GM20000 (cell line): ENCODE results near the gene PTP4A1.

ENCODE experiments used
- DNase-seq: peaks from one replicate; pipeline ENCODE4 v3.0.0; 2012; ENCODE audit warnings: low spot score
- CTCF ChIP-seq: IDR thresholded peaks from 2 replicates; pipeline ENCODE4 v1.5.1; 2012; ENCODE audit warnings: mild to moderate bottlenecking, control low read depth; ENCODE audit errors: extremely low read depth, missing control alignments

The PTP4A1 gene

DNA sequence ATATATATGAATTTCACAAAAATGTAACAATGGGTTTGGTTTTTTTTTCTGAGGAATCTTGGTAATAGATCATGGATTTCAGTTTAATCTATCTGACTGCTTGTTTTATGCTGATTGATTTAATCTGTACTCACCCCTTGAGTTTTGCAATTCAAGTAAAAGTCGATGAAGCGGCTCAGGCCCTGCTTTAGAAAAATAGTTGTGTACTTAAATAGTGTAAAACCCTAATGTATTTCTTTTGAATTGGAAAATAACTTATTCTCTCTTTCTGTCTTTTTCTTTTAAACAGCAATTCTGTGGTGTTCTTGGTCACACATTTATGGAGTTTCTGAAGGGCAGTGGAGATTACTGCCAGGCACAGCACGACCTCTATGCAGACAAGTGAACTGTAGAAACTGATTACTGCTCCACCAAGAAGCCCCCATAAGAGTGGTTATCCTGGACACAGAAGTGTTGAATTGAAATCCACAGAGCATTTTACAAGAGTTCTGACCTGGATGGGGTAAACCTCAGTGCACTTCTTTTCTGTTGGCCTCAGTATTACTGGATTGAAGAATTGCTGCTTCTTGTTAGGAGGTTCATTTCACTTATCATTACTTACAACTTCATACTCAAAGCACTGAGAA, 4.0 kb downstream of the PTP4A1 start:
- no peak for DNase-seq
- TF ChIP-seq CTCF, result no peak

DNA sequence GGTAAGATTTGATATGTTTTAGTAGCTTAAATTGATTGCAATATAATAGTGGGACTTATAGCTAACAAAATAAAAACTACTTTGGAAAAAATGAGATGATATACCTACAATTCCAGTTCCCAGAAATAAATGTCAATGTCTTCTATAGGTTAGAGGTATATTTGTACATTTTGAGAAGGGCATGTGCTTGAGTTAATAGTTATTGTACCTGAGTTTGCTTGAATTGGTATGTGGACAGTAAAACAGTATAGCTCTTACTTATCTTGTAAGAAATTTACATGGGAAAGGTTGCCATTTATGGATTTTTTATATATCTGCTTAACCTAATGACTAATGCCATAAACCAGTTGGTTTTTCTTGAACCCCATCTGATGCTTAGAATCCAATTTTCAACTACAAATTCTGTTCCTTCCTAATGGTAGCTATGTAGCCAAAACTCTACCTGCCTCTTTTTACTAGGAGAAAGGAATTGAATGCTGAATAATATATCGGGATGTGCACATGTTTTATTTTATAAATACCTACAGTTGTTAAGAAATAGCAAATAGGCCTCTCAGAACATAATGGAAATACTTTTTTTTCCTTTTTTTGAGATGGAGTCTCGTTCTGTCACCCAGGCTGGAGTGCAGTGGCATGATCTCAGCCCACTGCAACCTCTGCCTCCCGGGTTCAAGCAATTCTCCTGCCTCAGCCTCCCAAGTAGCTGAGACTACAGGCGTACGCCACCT, 4.9 kb downstream of the PTP4A1 start:
- DNase-seq, result no peak
- no peak for TF ChIP-seq CTCF

DNA sequence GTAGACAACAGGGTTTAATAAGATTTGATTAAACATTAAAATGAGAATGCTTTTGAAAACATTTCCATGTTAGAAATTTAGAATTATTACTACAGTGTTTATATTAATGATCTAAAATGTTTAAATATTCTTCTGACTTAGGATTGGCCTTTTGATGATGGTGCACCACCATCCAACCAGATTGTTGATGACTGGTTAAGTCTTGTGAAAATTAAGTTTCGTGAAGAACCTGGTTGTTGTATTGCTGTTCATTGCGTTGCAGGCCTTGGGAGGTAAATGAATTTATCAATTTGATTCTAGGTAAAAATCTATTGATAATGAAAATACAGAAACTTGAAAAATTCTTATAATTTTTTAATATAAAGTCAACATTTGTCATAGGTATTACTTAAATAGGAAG, 6.5 kb downstream of the PTP4A1 start:
- no peak for TF ChIP-seq CTCF
- DNase-seq, result no peak

- TF ChIP-seq CTCF, result no peak
- no peak for DNase-seq
Observed at GRCh38 chr6:63579937-63580703, 7.8 kb downstream of the PTP4A1 start.

GRCh38 chr6:63580704-63580961, 8.4 kb downstream of the PTP4A1 start:
- no peak for TF ChIP-seq CTCF
- no peak for DNase-seq

- no peak for DNase-seq
- TF ChIP-seq CTCF, result no peak
Observed at GRCh38 chr6:63581355-63582013, 9.2 kb downstream of the PTP4A1 start.
